Muscle layer of colon (tissue), 2 donors: ENCODE data around the gene TEAD2.

Source experiments
- H3K27ac ChIP-seq: one replicate; pipeline ENCODE4 v1.7.0; 2013; ENCODE audit warnings: low read depth, mild to moderate bottlenecking, low read length, moderate library complexity
- H3K27me3 ChIP-seq, 2 donors: one replicate each; pipeline ENCODE4 v1.7.0; 2013; ENCODE audit warnings: low read length in 2 of 2, mild to moderate bottlenecking in 2 of 2; ENCODE audit not compliant: insufficient read depth in 2 of 2, control insufficient read depth in 1 of 2
- H3K36me3 ChIP-seq: one replicate; pipeline ENCODE4 v1.7.0; 2013; ENCODE audit warnings: mild to moderate bottlenecking, low read length; ENCODE audit not compliant: insufficient read depth
- H3K4me1 ChIP-seq: one replicate; pipeline ENCODE4 v1.7.0; 2013; ENCODE audit warnings: mild to moderate bottlenecking, low read length; ENCODE audit not compliant: insufficient read depth
- H3K4me3 ChIP-seq, 2 donors: one replicate each; pipeline ENCODE4 v1.7.0; 2013; ENCODE audit warnings: low read length in 2 of 2, low read depth in 1 of 2, mild to moderate bottlenecking in 1 of 2, moderate library complexity in 1 of 2
- H3K9ac ChIP-seq: one replicate; pipeline ENCODE4 v1.7.0; 2013; ENCODE audit warnings: low read length
- H3K9me3 ChIP-seq: one replicate; pipeline ENCODE4 v1.7.0; 2013; ENCODE audit warnings: mild to moderate bottlenecking, low read length
- donor health status: abdominal sarcoma.
- donor health status: Adenocarcinoma of cecum.

Gene TEAD2

DNA sequence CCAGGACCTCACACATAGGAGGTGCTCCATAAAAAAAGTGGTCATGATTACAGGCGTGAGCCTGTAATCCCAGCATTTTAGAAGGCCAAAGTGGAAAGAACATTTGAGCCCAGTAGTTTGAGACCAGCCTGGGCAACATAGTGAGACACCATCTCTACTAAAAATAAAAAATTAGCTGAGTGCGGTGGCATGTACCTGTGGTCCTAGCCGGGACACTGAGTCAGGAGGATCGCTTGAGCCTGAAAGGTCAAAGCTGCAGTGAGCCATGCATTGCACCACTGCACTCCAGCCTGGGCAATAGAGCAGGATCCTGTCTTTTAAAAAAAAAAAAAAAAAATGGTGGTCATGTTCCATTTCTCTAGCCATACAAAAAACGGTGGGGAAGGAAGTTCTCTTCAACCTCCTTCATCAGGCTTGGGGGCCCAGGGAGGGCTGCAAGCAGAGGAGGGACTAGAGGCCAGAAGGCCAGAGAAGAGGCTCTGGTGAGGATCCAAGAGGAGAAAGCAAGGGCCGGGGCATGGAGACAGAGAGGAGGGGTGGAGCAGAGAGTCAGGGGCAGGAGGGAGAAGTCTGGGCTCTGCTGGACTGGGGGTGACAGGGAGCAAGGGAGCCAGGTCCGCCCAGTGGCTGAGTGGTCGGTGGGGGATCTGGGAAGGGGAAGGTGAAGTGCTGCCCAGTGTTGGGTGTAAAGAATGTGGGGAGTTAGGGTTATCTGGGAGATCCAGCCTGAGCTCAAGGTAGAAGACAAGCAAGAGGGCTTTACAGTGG, 34.7 kb upstream of the TEAD2 start:
- no peaks in the 10 kb centered on the region for H3K9me3 ChIP-seq
- no peak overlapping the region for H3K4me3 ChIP-seq
- H3K36me3 ChIP-seq, result no peaks in the 10 kb centered on the region
- no peak overlapping the region for H3K9ac ChIP-seq
- no peaks in the 10 kb centered on the region for H3K4me1 ChIP-seq
- peaks cover 0 to 14% of the 10 kb centered on the region in 2 donors for H3K27me3 ChIP-seq
- H3K27ac ChIP-seq, result no peak overlapping the region

- H3K27ac ChIP-seq, result no peak overlapping the region
- H3K9ac ChIP-seq, result no peak overlapping the region
- no peaks in the 10 kb centered on the region for H3K4me1 ChIP-seq
- no peaks in the 10 kb centered on the region for H3K36me3 ChIP-seq
- peaks cover 0 to 14% of the 10 kb centered on the region in 2 donors for H3K27me3 ChIP-seq
- no peak overlapping the region for H3K4me3 ChIP-seq
- H3K9me3 ChIP-seq, result no peaks in the 10 kb centered on the region
These were observed 33.6 kb upstream of the TEAD2 start for GRCh38 chr19:49395581-49396407.

GRCh38 chr19:49393881-49394280, 31.7 kb upstream of the TEAD2 start:
- H3K9me3 ChIP-seq, result no peaks in the 10 kb centered on the region
- H3K4me3 ChIP-seq, result no peak overlapping the region
- no peak overlapping the region for H3K9ac ChIP-seq
- no peaks in the 10 kb centered on the region for H3K36me3 ChIP-seq
- H3K4me1 ChIP-seq, result no peaks in the 10 kb centered on the region
- H3K27ac ChIP-seq, result no peak overlapping the region
- peaks cover 0 to 14% of the 10 kb centered on the region in 2 donors for H3K27me3 ChIP-seq

GRCh38 chr19:49391581-49392399, 29.6 kb upstream of the TEAD2 start:
- Histone ChIP-seq H3K9ac (no peak overlapping the region), H3K36me3 (no peaks in the 10 kb centered on the region), H3K9me3 (no peaks in the 10 kb centered on the region), H3K27ac (no peak overlapping the region), H3K4me3 (no peak overlapping the region), H3K4me1 (no peaks in the 10 kb centered on the region), H3K27me3 (peaks cover 0 to 14% of the 10 kb centered on the region in 2 donors)

DNA sequence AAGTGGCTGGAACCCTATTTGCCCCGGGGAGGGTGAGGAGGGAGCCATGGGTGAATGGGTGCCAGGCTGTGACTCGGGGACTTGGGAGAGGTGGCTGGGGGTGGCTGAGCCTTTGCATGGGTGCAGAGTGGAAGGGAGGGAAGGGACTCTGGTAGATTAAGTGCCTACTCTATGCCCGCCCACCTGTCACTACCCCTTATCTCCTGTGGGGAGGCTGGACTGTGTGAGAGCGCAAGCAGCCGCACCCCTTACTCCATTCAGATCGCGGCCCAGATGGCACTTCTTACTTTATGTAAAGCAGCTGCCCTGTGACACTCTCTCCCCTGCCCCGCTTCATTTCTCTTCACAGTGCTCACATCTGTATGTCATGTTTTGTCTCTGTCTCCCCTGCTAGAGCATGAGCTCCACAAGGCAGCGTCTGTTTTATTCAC, 28.7 kb upstream of the TEAD2 start:
- no peak overlapping the region for H3K4me3 ChIP-seq
- no peaks in the 10 kb centered on the region for H3K4me1 ChIP-seq
- H3K9me3 ChIP-seq, result no peaks in the 10 kb centered on the region
- H3K36me3 ChIP-seq, result no peaks in the 10 kb centered on the region
- H3K27ac ChIP-seq, result no peak overlapping the region
- H3K27me3 ChIP-seq, result peaks cover 0 to 14% of the 10 kb centered on the region in 2 donors
- H3K9ac ChIP-seq, result no peak overlapping the region

GRCh38 chr19:49390131-49390928, 28.1 kb upstream of the TEAD2 start:
- Histone ChIP-seq H3K9me3 (no peaks in the 10 kb centered on the region), H3K4me1 (no peaks in the 10 kb centered on the region), H3K27ac (no peak overlapping the region), H3K36me3 (no peaks in the 10 kb centered on the region), H3K9ac (no peak overlapping the region), H3K4me3 (no peak overlapping the region), H3K27me3 (peaks cover 0 to 14% of the 10 kb centered on the region in 2 donors)

GRCh38 chr19:49389406-49389805, 27.2 kb upstream of the TEAD2 start:
- no peak overlapping the region for H3K4me3 ChIP-seq
- peaks cover 0 to 5% of the 10 kb centered on the region in 2 donors for H3K27me3 ChIP-seq

GRCh38 chr19:49387936-49388372, 25.7 kb upstream of the TEAD2 start, which contains the start of gene KASH5:
Gene KASH5 (plus strand): TSS chr19:49388249. CDS start chr19:49390884, 2,635 bp downstream.
- H3K9ac ChIP-seq, result no peak within 1 kb of the TSS
- peak within 1 kb of the TSS in 1 of 2 donors; percentile 25 for H3K4me3 ChIP-seq
- no peak within 1 kb of the TSS for H3K27ac ChIP-seq
- no peaks in the 10 kb centered on the region for H3K36me3 ChIP-seq
- H3K9me3 ChIP-seq, result peaks cover under 1% of the 10 kb centered on the region
- H3K27me3 ChIP-seq, result no peaks in the 10 kb centered on the region
- H3K4me1 ChIP-seq, result no peaks in the 10 kb centered on the region

More at GRCh38 chr19:49389406-49389805, 27.2 kb upstream of the TEAD2 start:
- Histone ChIP-seq H3K4me1 (no peaks in the 10 kb centered on the region), H3K27ac (no peak overlapping the region), H3K9me3 (no peaks in the 10 kb centered on the region), H3K36me3 (no peaks in the 10 kb centered on the region), H3K9ac (no peak overlapping the region)

- Histone ChIP-seq H3K4me1 (no peaks in the 10 kb centered on the region), H3K4me3 (no peak overlapping the region), H3K36me3 (no peaks in the 10 kb centered on the region), H3K9me3 (peaks cover 5% of the 10 kb centered on the region), H3K27ac (no peak overlapping the region), H3K9ac (no peak overlapping the region), H3K27me3 (peaks cover 0 to 4% of the 10 kb centered on the region in 2 donors)
These were observed 21.4 kb upstream of the TEAD2 start for GRCh38 chr19:49383599-49383998.

GRCh38 chr19:49382639-49383038, 20.4 kb upstream of the TEAD2 start:
- H3K27ac ChIP-seq, result no peak overlapping the region
- H3K36me3 ChIP-seq, result no peaks in the 10 kb centered on the region
- peaks cover 5% of the 10 kb centered on the region for H3K9me3 ChIP-seq
- H3K27me3 ChIP-seq, result peaks cover 0 to 4% of the 10 kb centered on the region in 2 donors
- H3K4me3 ChIP-seq, result no peak overlapping the region
- no peak overlapping the region for H3K9ac ChIP-seq
- no peaks in the 10 kb centered on the region for H3K4me1 ChIP-seq
